ENCODE data around the gene FAM111A.

Gene FAM111A

GRCh38 chr11:59195586-59195985 lies 52.9 kb downstream of the FAM111A start:
- DNase-seq (ENCODE audit: low read depth) = no peak
- TF ChIP-seq CTCF (conservative IDR thresholded peaks at IDR 0.05; ENCODE audit: low read depth, low read length) = no peak
- no peak overlapping the region for H3K4me3 ChIP-seq (ENCODE audit: low read length)

- H3K4me3 ChIP-seq (ENCODE audit: low read length) = no peak overlapping the region
- DNase-seq (ENCODE audit: low read depth) = no peak
- no peak for TF ChIP-seq CTCF (conservative IDR thresholded peaks at IDR 0.05; ENCODE audit: low read depth, low read length)
Measured at GRCh38 chr11:59196777-59197176, 54.1 kb downstream of the FAM111A start.

GRCh38 chr11:59197991-59198390 lies 55.3 kb downstream of the FAM111A start:
- DNase-seq (ENCODE audit: low read depth) = peak; percentile 59
- no peak for TF ChIP-seq CTCF (conservative IDR thresholded peaks at IDR 0.05; ENCODE audit: low read depth, low read length)
- H3K4me3 ChIP-seq (ENCODE audit: low read length) = no peak overlapping the region

GRCh38 chr11:59198726-59199125 lies 56.1 kb downstream of the FAM111A start:
- no peak for TF ChIP-seq CTCF (conservative IDR thresholded peaks at IDR 0.05; ENCODE audit: low read depth, low read length)
- H3K4me3 ChIP-seq (ENCODE audit: low read length) = no peak overlapping the region
- DNase-seq (ENCODE audit: low read depth) = no peak

GRCh38 chr11:59199546-59200422 lies 57.1 kb downstream of the FAM111A start:
- TF ChIP-seq CTCF (conservative IDR thresholded peaks at IDR 0.05; ENCODE audit: low read depth, low read length) = no peak
- no peak for DNase-seq (ENCODE audit: low read depth)
- H3K4me3 ChIP-seq (ENCODE audit: low read length) = no peak overlapping the region

GRCh38 chr11:59200423-59200746 lies 57.7 kb downstream of the FAM111A start:
- no peak for DNase-seq (ENCODE audit: low read depth)
- no peak for TF ChIP-seq CTCF (conservative IDR thresholded peaks at IDR 0.05; ENCODE audit: low read depth, low read length)
- H3K4me3 ChIP-seq (ENCODE audit: low read length) = no peak overlapping the region

GRCh38 chr11:59201353-59201752 lies 58.7 kb downstream of the FAM111A start:
- DNase-seq (ENCODE audit: low read depth) = no peak

More at GRCh38 chr11:59201353-59201752, 58.7 kb downstream of the FAM111A start:
- peak; percentile 47 for TF ChIP-seq CTCF (conservative IDR thresholded peaks at IDR 0.05; ENCODE audit: low read depth, low read length)
- no peak overlapping the region for H3K4me3 ChIP-seq (ENCODE audit: low read length)
